GM19023 (cell line): ENCODE measurements around the gene MOSMO.
A peak's percentile ranks its signal among the peaks of the same experiment; 100 is the strongest.

Experiments used
- ATAC-seq: cut with Tn5 transposase; IDR thresholded peaks from one replicate; pipeline ENCODE4 v1.9.1; 2021; ENCODE audit warnings: mild to moderate bottlenecking, moderate library complexity; ENCODE audit not compliant: unreplicated experiment

MOSMO gene

DNA sequence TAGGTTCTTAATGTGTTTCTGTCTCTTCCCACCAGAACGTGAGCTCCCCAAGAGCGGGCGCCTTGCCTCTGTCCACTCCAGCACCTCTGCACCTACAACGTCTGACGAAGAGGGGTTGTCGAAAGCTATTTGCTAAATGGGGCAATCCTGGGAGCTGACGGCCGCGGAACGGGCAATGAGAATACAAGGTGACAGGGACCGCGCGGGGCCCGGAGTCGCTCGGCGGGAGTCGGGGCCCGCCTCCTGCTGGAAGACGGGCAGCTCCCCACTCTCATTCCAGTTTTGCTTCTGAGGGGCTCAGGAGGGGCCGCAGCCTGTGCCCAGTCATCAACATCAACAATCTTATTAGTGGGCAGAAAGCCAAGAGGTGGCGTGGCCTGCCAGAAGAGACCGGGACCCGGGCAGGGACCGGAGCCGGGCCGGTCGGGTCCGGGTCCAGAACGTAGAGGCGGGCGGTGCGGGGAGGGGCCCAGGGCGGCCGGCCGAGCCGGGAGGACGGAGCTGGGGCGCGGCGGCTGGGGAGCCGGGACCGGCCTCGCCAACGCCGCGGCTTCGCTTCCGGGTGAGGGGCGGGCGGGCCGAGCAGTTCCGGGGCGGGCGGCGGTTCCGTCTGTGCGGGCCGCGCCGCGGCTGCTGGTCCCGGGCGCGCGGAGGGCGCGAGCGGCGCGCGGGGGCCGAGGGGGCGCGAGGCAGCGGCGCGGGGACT is at the start of gene MOSMO:
MOSMO (plus strand) TSS at position 603 of the 706 bp plus-strand sequence. CDS start 191 bp downstream, outside the sequence.
- ATAC-seq, result peak; percentile 67

DNA sequence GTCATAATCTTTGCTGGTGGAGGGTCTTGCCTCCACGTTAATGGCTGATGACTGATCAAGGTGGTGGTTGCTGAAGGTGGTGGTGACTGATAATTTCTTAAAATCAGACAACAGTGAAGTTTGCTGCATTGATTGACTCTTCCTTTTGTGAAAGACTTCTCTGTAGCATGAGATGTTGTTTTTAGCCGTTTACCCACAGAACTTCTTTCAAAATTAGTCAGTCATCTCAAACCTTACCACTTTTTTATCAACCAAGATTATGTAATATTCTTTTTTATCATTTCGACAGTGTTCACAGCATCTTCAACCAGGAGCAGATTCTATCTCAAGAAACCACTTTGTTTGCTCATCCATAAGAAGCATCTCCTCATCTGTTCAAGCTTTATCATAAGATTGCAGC is 48.9 kb upstream of the MOSMO start:
- ATAC-seq, result no peak

DNA sequence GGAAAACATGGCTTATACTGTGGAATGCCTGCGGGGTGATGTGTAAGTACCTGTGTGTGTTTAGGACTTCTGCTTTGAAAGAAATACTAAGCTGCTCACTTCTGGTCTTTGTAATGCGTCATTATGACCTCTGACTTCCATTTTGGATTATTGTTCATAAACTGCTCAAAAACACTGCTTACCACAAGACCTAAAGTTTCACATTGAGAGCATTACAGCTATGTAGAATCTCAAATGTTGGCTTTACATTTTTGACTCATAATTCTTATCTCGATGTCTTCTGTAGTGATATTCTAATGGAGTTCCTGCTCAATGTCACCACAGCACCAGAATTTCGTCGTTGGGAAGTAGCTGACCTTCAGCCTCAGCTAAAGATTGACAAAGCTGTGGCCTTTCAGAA is 45.4 kb upstream of the MOSMO start:
- ATAC-seq, result no peak

DNA sequence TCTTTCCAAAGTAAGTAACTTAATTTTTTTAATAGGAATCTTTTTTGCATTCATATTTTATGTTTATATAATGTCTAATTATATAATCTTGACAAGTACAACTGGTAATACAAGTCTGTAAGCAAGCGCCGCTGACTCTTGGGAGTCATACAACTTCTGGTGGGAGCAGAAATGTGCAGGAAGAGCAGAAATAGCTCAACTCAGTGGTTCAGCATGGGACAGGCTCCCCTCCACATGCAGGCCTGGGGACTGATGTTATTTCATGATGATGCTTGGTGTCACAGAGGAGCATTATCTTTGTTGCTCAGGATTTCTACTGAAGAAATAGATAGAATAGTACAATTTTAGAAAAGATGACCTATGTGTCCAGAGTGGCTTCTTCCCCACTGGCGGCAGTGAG is 44.0 kb upstream of the MOSMO start:
- no peak for ATAC-seq

DNA sequence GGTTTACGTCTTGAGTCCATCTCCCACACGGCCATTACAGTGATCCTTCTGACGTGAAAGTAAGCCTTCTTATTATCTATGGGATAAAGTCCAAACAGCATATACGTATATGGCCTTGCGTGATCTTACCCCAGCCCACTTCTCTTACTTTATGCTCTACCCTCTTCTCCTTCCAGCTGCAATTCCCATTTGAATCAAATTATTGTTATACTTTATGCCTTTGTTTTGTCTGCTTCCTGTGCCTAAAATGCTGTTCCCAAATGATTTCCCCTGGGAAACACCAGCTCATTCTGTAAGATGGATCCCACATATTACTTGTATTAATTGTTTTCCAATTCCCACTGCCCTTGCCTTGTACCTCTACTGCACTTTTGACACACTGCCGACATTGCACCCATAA is 43.6 kb upstream of the MOSMO start:
- ATAC-seq, result no peak

DNA sequence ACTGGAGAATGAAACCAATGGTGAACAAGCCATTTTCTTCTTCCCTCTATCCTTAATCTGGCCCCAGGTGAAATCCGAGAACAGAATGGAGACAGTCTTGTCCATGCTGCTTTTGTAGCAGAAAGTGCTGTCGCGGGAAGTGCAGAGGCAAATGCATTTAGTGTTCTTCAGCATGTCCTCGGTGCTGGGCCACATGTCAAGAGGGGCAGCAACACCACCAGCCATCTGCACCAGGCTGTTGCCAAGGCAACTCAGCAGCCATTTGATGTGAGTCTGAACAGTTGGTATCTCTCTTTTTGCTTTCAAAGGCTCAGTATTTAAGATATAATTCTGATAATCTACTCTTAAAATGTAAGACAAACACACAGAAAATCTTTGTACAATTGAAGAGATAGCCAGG is 36.1 kb upstream of the MOSMO start:
- no peak for ATAC-seq

DNA sequence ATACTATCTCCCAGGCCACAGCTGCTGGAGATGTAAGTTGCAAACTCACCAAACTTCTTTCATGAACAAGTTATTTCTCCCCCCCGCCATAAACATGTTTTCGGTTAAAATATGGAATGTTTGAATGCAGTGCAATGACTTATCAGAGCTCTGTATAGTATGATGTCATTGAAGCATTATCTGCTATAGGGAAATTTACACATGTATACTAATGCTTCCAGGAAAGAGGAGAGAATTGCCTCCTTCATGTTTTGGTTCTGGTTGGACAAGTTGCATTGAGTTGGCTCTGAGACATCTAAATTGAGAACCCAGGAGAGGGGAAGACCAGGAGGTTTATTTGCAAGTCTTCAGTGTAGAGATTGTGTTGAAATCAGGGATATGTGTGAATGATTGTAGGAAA is 34.0 kb upstream of the MOSMO start:
- no peak for ATAC-seq

DNA sequence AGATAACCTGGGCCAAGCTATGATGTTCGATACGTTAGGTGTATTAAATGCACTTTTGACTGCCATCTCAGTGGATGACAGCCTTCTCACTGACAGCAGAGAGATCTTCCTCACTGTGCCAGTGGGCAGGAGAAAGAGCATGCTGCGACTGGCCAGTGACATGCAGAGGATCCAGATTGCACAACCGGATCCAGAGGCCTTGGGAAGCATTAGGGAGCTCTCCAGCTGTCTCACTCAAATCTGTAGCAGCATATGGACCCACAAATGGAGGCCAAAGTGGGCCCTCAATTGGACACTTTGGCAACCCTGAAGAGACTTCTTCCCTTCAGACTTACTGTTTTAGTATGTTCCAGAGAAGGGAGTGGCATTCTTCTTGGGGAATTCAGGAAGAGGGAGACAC is 27.9 kb upstream of the MOSMO start:
- no peak for ATAC-seq

DNA sequence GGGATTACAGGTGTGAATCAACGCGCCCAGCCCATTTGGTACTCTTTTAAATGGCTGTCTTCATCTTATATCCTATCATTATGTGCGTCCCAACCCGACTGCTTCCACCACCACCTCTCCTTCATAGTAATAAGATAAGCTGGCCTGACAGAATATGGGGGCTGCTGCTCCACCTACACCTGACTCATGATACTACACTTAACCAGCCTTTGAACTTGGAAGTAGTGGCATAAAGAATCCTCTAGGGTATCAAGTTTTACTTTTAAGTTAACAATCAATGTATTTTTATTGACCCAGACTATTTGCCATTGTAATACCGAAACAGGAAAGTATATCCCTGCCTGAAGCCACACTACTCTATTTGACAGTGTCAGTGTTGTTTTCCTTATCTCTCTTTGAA is 25.8 kb upstream of the MOSMO start:
- ATAC-seq, result no peak

DNA sequence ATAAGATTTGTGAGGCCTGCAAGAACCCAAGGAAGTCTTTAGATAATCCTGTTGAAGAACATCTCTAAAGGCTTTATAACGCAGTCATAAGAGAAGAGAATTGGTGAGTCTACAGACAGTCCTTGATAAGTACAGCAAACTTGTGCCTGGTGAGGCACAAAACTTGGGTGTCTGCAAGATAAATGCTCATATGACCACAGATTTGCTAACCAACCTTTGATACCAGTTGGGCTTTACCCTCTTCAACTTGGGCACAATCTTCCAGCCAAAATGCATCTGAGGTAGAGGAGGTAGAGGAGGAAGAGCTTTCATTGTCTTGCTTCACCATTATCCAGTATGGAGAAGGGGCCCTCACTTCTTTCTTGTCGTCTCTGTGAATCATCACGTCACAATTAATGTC is 23.8 kb upstream of the MOSMO start:
- no peak for ATAC-seq

DNA sequence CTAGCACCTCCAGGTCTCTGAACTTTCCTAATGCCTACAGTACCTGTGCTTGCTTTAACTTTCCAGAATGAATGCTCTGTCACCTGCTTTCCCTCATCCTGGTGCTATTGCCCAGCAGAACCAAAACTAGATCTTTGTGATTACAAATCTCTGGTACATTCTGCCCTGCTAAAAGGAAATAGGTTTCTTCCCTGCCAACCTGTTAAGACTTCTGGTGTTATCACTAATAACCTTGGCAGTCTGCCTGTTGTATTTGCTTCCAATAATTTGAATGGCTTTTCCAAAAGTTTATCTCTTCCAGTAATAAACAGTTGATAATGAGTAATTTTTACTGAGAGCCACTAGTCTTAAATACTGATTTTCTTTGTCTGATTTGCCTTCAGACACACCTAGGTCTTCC is 22.4 kb upstream of the MOSMO start:
- no peak for ATAC-seq

DNA sequence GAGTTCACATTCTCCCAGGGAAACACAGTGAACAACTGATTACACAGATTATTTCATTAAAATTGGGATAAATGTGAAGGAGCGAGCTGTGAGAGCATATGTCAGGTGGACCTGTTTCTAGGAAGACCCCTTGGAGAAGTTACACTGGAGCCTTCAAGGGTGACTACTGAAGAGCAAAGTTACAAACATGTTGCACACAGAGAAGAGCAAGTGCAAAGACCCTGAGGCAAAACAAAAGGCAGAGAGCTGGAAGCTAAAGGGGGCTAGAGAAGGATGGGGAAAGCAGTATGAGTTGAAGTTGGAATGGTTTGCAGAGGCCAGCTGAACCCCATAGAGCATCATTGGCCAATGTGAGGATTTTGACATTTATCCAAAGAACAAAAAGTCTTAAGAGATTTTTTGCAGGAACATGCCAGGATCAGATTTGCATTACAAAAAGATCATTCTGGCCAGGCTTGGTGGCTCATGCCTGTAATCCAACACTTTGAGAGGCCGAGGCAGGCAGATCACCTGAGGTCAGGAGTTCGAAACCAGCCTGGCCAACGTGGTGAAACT is 21.1 kb upstream of the MOSMO start:
- no peak for ATAC-seq

DNA sequence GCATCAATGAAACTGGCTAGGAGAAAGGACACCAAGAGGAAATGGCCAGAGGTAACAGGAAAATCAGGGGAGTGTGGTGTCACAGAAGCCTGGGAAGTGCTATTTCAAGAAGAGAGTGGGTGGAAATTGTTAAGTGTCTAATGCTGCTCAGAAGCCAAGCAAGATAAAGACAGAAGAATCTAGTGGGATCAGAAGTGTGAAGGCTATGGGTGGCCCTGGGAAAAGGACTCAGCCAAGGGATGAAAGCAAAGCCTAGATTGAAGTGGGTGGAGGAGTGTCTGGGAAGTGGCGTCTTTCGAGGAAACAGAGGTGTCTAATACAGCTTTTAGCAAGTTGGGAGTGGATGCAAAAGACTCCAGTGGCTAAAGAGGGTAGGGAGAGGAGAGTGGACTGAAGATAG is 20.4 kb upstream of the MOSMO start:
- no peak for ATAC-seq

DNA sequence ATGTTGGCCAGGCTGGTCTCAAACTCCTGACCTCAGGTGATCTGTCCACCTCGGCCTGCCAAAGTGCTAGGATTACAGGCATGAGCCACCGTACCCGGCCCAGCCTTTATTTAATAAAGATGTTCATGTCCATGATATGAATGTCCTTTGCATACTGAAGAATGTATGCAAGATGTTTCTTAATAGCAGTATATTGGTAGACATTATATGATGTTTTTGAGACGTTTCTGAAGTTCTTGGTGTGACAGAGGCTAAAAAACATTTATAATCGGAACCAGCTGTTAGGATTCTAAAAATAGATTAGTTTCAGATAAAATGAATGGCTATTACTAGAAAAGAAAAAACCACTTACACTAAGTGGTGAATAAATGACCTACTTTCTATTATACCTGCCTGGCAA is 18.8 kb upstream of the MOSMO start:
- no peak for ATAC-seq

DNA sequence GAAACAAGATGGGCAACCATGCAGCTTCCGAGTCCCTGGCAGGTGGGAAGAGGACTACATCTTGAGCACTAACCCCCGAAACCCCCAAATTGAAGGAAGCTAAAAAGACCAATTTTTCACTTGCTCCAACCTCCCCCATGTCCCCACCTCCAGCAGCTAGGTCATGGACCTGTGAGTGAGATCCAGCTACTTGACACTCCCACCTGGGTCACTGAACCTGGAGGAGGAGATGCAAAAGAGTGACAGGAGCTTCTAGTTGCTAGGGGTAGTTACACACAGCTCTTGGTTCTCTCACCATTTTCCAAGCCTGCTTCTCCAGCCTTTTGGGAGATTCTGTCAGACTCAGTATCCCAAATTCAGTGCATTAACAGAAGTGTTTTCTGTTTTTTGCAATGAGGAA is 18.2 kb upstream of the MOSMO start:
- ATAC-seq, result no peak

DNA sequence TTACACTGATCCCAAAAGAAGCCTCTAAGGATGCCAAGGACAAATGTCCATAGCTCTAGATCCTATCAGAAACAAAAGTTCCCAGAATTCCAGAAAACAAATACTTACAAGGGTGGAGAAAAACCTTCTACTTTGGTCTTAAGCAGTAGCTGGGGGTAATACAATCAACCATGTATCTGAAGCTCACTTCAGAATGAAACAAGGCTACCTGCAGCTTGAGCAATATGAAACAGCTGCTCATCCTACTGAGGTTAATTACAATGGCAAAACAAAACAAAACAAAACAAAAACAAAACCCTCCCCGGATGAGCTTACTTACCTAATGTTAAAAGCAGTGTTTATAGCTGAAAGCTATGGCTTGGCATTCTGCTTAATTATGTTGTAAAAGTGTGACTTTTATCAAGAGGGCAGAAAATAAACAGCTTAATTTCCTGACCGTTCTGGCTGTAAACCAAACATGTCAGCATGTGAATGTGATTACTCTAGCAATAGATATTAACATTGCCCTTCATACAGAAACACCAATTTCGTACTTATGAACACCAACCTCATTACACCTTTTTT is 17.4 kb upstream of the MOSMO start:
- no peak for ATAC-seq

DNA sequence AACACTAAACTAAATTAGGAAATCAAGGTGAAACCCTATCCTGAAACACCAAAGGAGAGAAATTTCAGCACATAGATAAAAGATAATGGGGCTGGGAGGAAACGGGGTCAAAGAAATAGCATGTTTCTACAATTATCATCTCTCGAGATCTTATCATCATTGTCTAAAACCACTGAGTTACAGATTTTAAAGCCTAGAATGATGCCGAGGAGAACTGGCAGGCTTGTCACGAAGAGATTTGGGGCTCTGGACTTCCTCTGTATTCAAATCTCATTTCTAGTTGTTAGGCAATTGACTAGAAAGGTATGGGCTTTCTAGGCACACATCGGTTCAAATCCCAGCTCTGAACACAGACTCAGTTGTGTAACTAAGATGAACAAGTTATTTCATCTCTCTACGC is 16.3 kb upstream of the MOSMO start:
- ATAC-seq, result no peak

DNA sequence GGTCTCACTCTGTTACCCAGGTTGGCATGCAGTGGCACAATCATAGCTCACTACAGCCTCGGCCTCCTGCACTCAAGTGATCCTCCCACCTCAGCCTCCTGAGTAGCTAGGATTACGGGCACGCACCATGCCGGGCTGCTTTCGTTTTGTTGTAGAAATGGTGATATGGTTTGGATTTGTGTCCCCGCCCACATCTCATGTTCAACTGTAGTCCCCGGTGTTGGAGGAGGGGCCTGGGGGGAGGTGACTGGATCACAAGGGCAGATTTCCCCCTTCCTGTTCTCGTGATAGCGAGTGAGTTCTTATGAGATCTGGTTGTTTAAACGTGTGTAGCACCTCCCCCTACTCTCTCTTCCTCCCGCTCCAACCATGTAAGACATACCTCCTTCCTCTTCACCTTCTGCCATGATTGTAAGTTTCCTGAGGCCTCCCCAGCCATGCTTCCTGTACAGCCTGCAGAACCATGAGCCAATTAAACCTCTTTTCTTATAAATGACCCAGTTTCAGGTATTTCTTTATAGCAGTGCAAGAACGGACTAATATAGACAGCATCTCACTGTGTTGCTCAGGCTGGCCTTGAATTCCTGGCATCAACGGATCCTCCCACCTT is 12.9 kb upstream of the MOSMO start:
- no peak for ATAC-seq

DNA sequence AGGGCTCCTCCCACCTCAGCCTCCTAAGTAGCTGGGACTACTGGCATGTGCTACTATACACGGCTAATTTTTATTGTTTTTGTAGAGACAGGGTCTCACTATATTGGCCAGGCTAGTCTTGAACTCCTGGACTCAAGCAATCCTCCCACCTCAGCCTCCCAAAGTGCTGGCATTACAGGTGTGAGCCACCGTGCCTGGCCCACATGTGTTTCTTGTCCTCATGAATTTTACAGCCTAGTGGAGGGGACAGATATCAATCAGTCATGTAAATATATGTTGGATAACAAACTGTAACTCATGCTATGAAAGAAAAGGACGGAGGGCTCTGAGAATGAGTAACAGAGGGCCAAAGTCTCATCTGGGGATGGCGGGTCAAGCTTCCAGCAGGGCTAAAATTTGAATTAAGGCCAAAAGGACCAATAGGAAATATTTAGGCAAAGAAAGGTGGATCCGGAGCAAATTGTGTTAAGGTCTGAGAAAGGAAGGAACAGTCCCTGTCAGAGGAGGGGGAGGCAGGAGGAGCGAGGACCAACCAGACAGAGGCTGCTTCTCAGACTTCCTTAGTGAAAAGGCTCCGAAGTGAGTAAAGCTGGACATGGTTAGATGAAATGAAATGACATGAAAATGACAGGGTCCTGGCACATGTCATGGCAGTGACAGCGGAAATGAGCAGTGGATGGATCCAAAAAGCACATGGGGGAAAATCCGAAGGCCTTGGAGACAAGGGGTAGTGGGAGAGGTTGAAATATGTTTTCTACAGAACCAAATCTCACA is 10.8 kb upstream of the MOSMO start:
- no peak for ATAC-seq

DNA sequence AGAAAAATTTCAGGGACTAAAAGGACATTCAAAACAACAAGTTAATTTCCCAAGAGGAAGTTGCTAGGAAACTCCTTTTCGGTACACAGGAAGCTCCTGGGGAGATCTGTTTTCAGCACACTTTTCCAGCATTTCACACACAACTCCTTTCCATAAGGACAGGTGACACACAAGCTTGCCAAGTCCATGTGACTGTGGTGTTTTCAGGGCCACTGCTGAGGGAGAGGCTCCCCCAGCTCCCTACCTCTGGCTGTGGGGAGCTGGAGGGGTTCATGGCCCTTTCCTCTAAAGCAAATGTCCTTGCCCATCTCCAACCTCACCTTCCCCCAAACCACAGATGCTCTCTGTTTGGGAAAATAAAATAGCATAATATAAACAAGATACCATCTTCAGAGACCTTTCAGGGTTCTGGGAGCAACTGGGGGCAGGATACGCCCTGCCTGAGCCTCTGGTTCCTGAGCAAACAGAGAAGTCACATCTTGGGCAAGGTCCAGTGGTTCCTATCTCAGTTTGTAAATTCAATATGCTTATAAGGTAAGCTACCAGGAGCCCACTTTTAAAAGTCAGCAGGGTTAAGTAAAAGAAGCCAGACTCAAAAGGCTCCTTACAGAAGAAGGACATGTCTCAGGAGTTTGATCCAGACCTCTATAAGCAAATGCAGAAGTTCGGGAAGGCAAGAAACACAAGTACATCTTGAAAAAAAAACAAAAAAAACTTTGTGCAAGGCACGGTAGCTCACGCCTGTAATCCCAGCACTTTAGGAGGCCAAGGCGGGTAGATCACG is 10.0 kb upstream of the MOSMO start:
- no peak for ATAC-seq

DNA sequence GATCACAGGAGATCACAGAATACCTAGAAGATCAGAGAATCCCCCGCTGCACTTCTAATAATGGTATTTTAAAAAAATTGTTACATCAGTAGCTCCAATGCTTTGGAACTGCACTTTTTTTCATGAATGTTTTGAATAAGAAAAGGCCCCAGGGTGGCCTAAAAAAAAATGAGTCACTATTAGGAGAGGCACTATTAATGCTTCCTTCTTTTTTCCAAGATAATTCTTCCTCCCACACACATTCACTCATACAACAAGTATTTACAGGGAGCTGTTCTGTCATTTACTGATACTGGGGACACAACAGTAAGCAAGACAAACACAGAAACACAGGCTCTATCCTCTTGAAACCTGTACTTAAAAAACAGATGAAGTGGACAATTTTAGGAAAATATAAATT is 6.3 kb upstream of the MOSMO start:
- ATAC-seq, result no peak
